Measurements from ENCODE around the gene CYP4F12.

Gene CYP4F12

GRCh38 chr19:15717809-15718208 is 44.9 kb downstream of the CYP4F12 start:
- no peak for DNase-seq (ENCODE audit: extremely low read depth, low read depth)
- TF ChIP-seq, protein P1, sequence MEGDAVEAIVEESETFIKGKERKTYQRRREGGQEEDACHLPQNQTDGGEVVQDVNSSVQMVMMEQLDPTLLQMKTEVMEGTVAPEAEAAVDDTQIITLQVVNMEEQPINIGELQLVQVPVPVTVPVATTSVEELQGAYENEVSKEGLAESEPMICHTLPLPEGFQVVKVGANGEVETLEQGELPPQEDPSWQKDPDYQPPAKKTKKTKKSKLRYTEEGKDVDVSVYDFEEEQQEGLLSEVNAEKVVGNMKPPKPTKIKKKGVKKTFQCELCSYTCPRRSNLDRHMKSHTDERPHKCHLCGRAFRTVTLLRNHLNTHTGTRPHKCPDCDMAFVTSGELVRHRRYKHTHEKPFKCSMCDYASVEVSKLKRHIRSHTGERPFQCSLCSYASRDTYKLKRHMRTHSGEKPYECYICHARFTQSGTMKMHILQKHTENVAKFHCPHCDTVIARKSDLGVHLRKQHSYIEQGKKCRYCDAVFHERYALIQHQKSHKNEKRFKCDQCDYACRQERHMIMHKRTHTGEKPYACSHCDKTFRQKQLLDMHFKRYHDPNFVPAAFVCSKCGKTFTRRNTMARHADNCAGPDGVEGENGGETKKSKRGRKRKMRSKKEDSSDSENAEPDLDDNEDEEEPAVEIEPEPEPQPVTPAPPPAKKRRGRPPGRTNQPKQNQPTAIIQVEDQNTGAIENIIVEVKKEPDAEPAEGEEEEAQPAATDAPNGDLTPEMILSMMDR (IDR thresholded peaks at IDR 0.05; ENCODE audit: low read depth, low read length): no peak

GRCh38 chr19:15721268-15721667 is 48.4 kb downstream of the CYP4F12 start:
- TF ChIP-seq, protein P1 (IDR thresholded peaks at IDR 0.05; ENCODE audit: low read depth, low read length): no peak
- DNase-seq (ENCODE audit: extremely low read depth, low read depth): no peak

DNA sequence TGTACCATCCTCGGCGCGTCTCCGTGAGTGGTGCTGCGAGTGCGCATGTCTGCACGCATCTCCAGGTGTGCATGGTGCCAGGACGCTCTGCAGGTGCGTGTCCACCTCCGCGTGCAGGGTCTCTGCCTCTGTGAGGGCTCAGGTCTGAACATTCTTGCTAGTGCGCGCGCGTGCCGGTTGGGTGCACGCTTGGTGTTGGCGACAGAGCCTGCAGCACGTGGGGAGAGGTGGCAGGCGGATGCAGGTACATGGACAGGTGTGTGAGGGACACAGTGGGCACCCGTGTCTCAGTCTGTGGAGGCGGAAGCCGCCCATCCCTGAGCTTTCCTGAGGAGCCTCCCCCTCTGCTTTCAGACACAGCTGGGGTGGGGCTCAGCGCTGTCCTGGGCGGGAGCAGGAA is 50.1 kb downstream of the CYP4F12 start:
- DNase-seq (ENCODE audit: extremely low read depth, low read depth): no peak
- TF ChIP-seq, protein P1 (IDR thresholded peaks at IDR 0.05; ENCODE audit: low read depth, low read length): no peak

DNA sequence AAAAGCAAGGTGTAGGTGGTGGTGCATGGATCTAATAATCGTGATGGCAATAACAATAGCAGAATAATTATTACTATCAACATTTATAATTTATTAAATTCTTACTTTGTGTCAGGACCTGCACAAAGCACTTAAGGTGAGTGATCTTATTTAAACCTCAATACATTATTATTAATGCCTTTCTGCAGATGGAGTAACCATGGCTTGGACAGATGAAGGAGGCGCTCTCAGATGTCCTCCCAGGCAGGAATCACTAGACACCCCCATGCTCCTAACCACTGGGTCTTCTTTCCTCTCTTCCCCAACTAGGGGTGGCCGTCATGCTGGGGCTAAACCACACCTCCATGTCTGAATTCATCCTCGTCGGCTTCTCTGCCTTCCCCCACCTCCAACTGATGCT is 54.8 kb downstream of the CYP4F12 start, which contains the start of gene OR10H2:
OR10H2 (plus strand) TSS at position 301 of the 400 bp plus-strand sequence; CDS start at position 321, 20 bp downstream.
- no peak for DNase-seq (ENCODE audit: extremely low read depth, low read depth)
- TF ChIP-seq, protein P1 (IDR thresholded peaks at IDR 0.05; ENCODE audit: low read depth, low read length): no peak

GRCh38 chr19:15730538-15730937 is 57.7 kb downstream of the CYP4F12 start:
- DNase-seq (ENCODE audit: extremely low read depth, low read depth): no peak
- TF ChIP-seq, protein P1 (IDR thresholded peaks at IDR 0.05; ENCODE audit: low read depth, low read length): no peak

GRCh38 chr19:15732388-15732787 is 59.5 kb downstream of the CYP4F12 start:
- DNase-seq (ENCODE audit: extremely low read depth, low read depth): no peak
- TF ChIP-seq, protein P1 (IDR thresholded peaks at IDR 0.05; ENCODE audit: low read depth, low read length): no peak

- TF ChIP-seq, protein P1 (IDR thresholded peaks at IDR 0.05; ENCODE audit: low read depth, low read length): no peak
- DNase-seq (ENCODE audit: extremely low read depth, low read depth): no peak
These were observed 61.0 kb downstream of the CYP4F12 start for GRCh38 chr19:15733895-15734294.
